Measurements from ENCODE around the gene DAD1. TPM values are rescaled to one million over a fixed set of nuclear protein-coding genes. Genes with fewer than 3 reads are reported as not detected.

DAD1 gene
- total RNA-seq, 1 experiment from 2014 or later, result 162 TPM

- no peak for ATAC-seq
- TF ChIP-seq ATF3 (IDR thresholded peaks at IDR 0.05), result no peak
- no peak for TF ChIP-seq ZFX (IDR thresholded peaks at IDR 0.05)
- TF ChIP-seq MAX (IDR thresholded peaks at IDR 0.05), result no peak
- TF ChIP-seq POLR2A (IDR thresholded peaks at IDR 0.05; ENCODE audit: borderline replicate concordance, extremely low read depth, insufficient read depth, insufficient read length), result no peak
- no peak for TF ChIP-seq CTCF (IDR thresholded peaks at IDR 0.05 in 2 of 3, conservative IDR thresholded peaks at IDR 0.05 in 1 of 3; ENCODE audit: borderline replicate concordance in 1 of 3, insufficient read depth in 1 of 3, low read depth in 2 of 3, low read length in 2 of 3)
- H3K9me3 ChIP-seq (ENCODE audit: control insufficient read depth in 1 of 2, insufficient read depth in 1 of 2, low read depth in 1 of 2, low read length in 2 of 2), result no peaks in the 10 kb centered on the region
- no peaks in the 10 kb centered on the region for H4K20me1 ChIP-seq (ENCODE audit: insufficient read depth)
- RAD21 ChIA-PET (ENCODE audit: low non-redundant PET in 1 of 2, low total read pairs in 2 of 2, uncharacterized antibody in 2 of 2, unreplicated experiment in 2 of 2), result no interaction called here
- no peak overlapping the region for H3K4me3 ChIP-seq (replicated peaks in 1 of 2; ENCODE audit: low read depth in 1 of 2, low read length in 2 of 2)
- BruUV-seq (replicated peaks), result no TSS peak
- H3K9me2 ChIP-seq (ENCODE audit: insufficient read depth), result no peaks in the 10 kb centered on the region
- H3K27me3 ChIP-seq (ENCODE audit: insufficient read depth, low read length), result no peaks in the 10 kb centered on the region
- H3K4me2 ChIP-seq (ENCODE audit: low read length), result no peak overlapping the region
- H3K4me1 ChIP-seq (ENCODE audit: control insufficient read depth in 1 of 2, insufficient read depth in 2 of 2, low read length in 2 of 2), result peaks cover 0 to 3% of the 10 kb centered on the region in 2 experiments; a peak in 1 of 4 replicates
- no peak for DNase-seq (ENCODE audit: low read depth, low spot score)
- CTCF ChIA-PET, result interaction anchor here (0.8 kb wide), 1 partner anchor 8 kb away, joined by 3 read pairs; no protein-coding TSS in a partner anchor
- no peak overlapping the region for H3K27ac ChIP-seq (ENCODE audit: low read depth, low read length)
- intact Hi-C loops (cut with micrococcal nuclease), result no loop called here
- H3K36me3 ChIP-seq (ENCODE audit: control insufficient read depth in 1 of 2, insufficient read depth in 2 of 2, low read length in 2 of 2), result no peaks in the 10 kb centered on the region
- H3K9ac ChIP-seq (ENCODE audit: low read length), result no peak overlapping the region
- POLR2A ChIA-PET, result no interaction called here
- H3K79me2 ChIP-seq (ENCODE audit: insufficient read depth, low read length), result no peaks in the 10 kb centered on the region
- no peak overlapping the region for H2AFZ ChIP-seq (ENCODE audit: low read depth, low read length, poor library complexity, severe bottlenecking)
Observed at GRCh38 chr14:22551605-22551997, 37.4 kb downstream of the DAD1 start.

GRCh38 chr14:22549981-22550673 lies 38.9 kb downstream of the DAD1 start:
- ChIA-PET RAD21 (ENCODE audit: low non-redundant PET in 1 of 2, low total read pairs in 2 of 2, uncharacterized antibody in 2 of 2, unreplicated experiment in 2 of 2) (no interaction called here), POLR2A (no interaction called here), CTCF (interaction anchor here (1.3 kb wide), 2 partner anchors 20 to 305 kb away, joined by 4 read pairs; no protein-coding TSS in a partner anchor)
- no peak for TF ChIP-seq POLR2AphosphoS5 (IDR thresholded peaks at IDR 0.05; ENCODE audit: low read depth, low read length)
- no peak overlapping the region for H3K27ac ChIP-seq (ENCODE audit: low read depth, low read length)
- H3K36me3 ChIP-seq (ENCODE audit: control insufficient read depth in 1 of 2, insufficient read depth in 2 of 2, low read length in 2 of 2), result no peaks in the 10 kb centered on the region
- no peaks in the 10 kb centered on the region for H3K9me3 ChIP-seq (ENCODE audit: control insufficient read depth in 1 of 2, insufficient read depth in 1 of 2, low read depth in 1 of 2, low read length in 2 of 2)
- no peak overlapping the region for H3K4me3 ChIP-seq (replicated peaks in 1 of 2; ENCODE audit: low read depth in 1 of 2, low read length in 2 of 2)
- no peak overlapping the region for H3K9ac ChIP-seq (ENCODE audit: low read length)
- H4K20me1 ChIP-seq (ENCODE audit: insufficient read depth), result no peaks in the 10 kb centered on the region
- no peaks in the 10 kb centered on the region; the same call in 1 of the 2 replicates for H3K27me3 ChIP-seq (ENCODE audit: insufficient read depth, low read length)
- H3K4me2 ChIP-seq (ENCODE audit: low read length), result no peak overlapping the region
- no peaks in the 10 kb centered on the region for H3K9me2 ChIP-seq (ENCODE audit: insufficient read depth)
- H3K79me2 ChIP-seq (ENCODE audit: insufficient read depth, low read length), result no peaks in the 10 kb centered on the region
- intact Hi-C loops (cut with micrococcal nuclease), result no loop called here
- H3K4me1 ChIP-seq (ENCODE audit: control insufficient read depth in 1 of 2, insufficient read depth in 2 of 2, low read length in 2 of 2), result no peaks in the 10 kb centered on the region
- no peak for ATAC-seq
- DNase-seq (ENCODE audit: low read depth, low spot score), result no peak
- no peak overlapping the region for H2AFZ ChIP-seq (ENCODE audit: low read depth, low read length, poor library complexity, severe bottlenecking)
- no TSS peak for BruUV-seq (replicated peaks)
